Activated CD8-positive, alpha-beta memory T cell treated with anti-CD3 and anti-CD28 coated beads for 36 hours (primary cell): Measurements from ENCODE around the gene ATXN7L3B. TPM values are rescaled to one million over a fixed set of nuclear protein-coding genes. Genes with fewer than 3 reads are reported as not detected.
"Not testable (repeated sequence)": the region's sequence is repeated elsewhere in the genome, so short reads cannot be mapped to it uniquely, and the experiment has no call there.

ENCODE experiments used
- CTCF ChIA-PET: fragments of 350-600 bp; sonication (Branson Sonifier 250); formaldehyde crosslinking; loops from one replicate; lab custom pipeline; 2021; ENCODE audit warnings: antibody characterized with exemption; lab: Charles Lee
- POLR2A ChIA-PET: fragments of 350-600 bp; sonication (Branson Sonifier 250); formaldehyde crosslinking; loops from one replicate; lab custom pipeline; 2021; ENCODE audit warnings: antibody characterized with exemption; lab: Charles Lee
- total RNA-seq, 2 experiments: library from RNA; stranded (reverse); gene quantifications; one replicate each; pipeline ENCODE4 v1.2.3, GENCODE V29; 2021

Gene ATXN7L3B, protein sequence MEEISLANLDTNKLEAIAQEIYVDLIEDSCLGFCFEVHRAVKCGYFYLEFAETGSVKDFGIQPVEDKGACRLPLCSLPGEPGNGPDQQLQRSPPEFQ
- 10 to 100 TPM; 19.2 to 19.3 TPM for total RNA-seq

- CTCF ChIA-PET = no interaction called here
- POLR2A ChIA-PET = no interaction called here
These were observed at the start of gene ATXN7L3B for GRCh38 chr12:74537707-74538385. TSS of gene ATXN7L3B (plus strand) at chr12:74537835. CDS start at chr12:74538113, 278 bp downstream.

DNA sequence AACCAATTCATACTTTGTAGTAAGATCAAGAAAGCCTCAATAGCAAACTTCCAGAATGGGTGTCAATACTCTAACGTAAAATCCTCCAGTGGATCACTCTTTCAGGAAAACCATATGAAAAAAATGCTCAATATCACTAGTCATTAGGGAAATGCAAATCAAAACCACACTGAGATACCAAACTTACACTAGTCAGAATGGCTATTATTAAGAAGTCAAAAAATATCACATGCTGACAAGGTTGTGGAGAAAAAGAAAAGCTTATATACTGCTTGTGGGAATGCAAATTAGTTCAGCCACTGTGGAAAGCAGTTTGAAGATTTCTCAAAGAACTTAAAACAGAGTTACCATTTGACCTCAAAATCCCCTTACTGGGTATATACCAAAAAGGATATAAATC, 49.5 kb upstream of the ATXN7L3B start:
- POLR2A ChIA-PET = no interaction called here

GRCh38 chr12:74489543-74489942, 48.1 kb upstream of the ATXN7L3B start:
- CTCF ChIA-PET = no interaction called here
- POLR2A ChIA-PET = no interaction called here

More for the DNA sequence above, 49.5 kb upstream of the ATXN7L3B start:
- CTCF ChIA-PET = no interaction called here

GRCh38 chr12:74490390-74491064, 47.1 kb upstream of the ATXN7L3B start:
- ChIA-PET CTCF (no interaction called here), POLR2A (no interaction called here)

DNA sequence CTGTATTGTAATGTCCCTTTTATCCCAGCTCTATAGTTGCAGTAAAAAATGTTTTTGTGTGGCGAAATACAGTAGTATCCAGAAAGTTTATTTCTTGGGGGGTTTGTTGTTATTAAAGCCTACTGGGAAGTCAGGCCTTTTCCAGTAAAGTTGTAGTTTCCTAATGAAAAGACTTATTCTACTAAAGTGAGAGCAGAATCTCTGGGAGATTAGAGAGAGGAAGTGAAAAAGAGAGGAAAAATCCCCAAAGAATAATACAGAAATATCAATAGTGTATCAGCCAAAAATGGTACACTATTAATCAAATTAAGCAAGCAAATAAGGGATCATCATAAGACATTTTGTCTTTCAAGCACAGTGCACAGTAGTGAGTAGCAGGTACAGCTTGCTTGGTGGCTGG, 46.3 kb upstream of the ATXN7L3B start:
- CTCF ChIA-PET = no interaction called here
- POLR2A ChIA-PET = no interaction called here

DNA sequence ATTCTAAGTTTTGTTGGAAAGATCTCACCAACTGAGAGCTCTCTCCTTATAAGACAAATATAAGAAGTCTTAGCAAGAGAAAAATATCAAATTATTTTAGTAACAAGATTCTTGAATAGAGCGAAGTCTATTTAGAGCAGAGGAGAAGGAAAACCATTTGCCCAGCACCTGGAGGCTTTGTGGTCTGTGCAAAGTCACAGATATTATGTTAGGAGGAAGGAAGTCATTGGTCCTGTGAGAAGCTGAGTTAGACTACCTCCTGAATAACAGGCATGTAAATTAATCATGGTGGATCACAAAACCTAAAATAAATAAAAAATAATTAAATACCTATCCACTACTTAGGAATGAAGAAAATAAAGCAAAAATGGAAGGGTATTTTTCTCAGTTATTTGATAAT, 38.4 kb upstream of the ATXN7L3B start:
- ChIA-PET CTCF (no interaction called here), POLR2A (no interaction called here)

GRCh38 chr12:74508873-74509657, 28.6 kb upstream of the ATXN7L3B start:
- POLR2A ChIA-PET, CTCF ChIA-PET: not testable (repeated sequence)

- CTCF ChIA-PET = no interaction called here
- POLR2A ChIA-PET = no interaction called here
These were observed 27.7 kb upstream of the ATXN7L3B start for GRCh38 chr12:74509886-74510285.

GRCh38 chr12:74514098-74514872, 23.4 kb upstream of the ATXN7L3B start:
- POLR2A ChIA-PET = no interaction called here
- CTCF ChIA-PET = no interaction called here

DNA sequence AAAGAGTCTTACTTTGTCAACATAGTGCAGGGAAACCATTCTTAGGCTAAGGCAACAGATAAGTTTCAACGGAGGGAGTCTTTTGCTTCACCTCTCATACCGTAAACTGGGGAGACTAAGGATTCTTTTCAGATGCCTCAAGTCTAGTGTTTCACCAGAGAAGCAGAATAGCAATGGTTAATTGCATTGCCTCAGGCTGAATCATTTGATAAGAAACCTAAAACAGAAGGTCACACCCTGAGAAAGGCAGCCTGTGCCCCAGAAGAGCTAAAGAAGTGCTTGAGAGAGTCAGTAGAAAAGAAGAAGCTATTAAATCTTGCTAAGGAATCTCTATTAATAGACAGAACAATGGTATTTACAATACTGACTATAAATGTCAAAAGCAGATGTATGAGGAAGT, 21.8 kb upstream of the ATXN7L3B start:
- ChIA-PET CTCF (no interaction called here), POLR2A (no interaction called here)

DNA sequence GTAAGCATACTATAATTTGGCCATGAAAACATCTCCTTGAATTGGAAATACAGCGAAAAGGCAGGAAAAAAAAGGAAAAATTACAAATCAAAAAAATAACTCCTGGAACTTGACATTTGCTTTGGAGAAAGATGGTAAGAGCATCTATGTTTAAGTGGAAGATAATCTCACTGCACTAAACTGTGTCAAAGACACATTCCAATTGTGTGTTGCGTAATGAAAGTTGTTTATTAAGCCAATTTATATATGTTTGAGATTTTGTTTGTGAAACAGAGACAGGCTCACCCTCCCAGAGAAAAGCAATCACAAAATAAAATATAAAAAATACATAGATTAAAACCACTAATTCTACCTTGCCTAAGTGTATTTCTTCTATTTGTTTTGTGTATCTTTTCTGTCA, 11.1 kb upstream of the ATXN7L3B start:
- ChIA-PET CTCF (no interaction called here), POLR2A (no interaction called here)

DNA sequence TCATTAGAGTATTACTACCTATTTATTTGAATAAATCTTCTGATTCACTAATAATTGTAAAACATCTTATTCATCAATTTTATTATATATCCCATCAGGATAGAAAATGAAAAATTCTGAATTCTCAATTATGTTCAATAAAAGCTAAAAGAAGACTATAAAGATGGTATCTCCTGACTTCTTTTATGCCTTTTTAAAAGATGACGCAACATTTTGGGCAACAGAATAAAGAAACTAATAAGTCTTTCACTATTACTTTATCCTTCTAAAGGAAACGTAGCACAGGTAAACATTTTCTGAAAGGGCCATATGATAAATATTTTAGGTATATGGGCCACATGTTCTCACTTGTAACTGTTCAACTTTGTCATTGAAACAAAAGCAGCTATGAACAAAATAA, 10.1 kb upstream of the ATXN7L3B start:
- ChIA-PET CTCF (no interaction called here), POLR2A (no interaction called here)

GRCh38 chr12:74530676-74531075, 7.0 kb upstream of the ATXN7L3B start:
- ChIA-PET POLR2A (no interaction called here), CTCF (no interaction called here)

GRCh38 chr12:74535536-74535935, 2.1 kb upstream of the ATXN7L3B start:
- POLR2A ChIA-PET = no interaction called here
- CTCF ChIA-PET = no interaction called here

GRCh38 chr12:74537126-74537706, 419 bp upstream of the ATXN7L3B start:
- CTCF ChIA-PET = no interaction called here
- POLR2A ChIA-PET = no interaction called here

DNA sequence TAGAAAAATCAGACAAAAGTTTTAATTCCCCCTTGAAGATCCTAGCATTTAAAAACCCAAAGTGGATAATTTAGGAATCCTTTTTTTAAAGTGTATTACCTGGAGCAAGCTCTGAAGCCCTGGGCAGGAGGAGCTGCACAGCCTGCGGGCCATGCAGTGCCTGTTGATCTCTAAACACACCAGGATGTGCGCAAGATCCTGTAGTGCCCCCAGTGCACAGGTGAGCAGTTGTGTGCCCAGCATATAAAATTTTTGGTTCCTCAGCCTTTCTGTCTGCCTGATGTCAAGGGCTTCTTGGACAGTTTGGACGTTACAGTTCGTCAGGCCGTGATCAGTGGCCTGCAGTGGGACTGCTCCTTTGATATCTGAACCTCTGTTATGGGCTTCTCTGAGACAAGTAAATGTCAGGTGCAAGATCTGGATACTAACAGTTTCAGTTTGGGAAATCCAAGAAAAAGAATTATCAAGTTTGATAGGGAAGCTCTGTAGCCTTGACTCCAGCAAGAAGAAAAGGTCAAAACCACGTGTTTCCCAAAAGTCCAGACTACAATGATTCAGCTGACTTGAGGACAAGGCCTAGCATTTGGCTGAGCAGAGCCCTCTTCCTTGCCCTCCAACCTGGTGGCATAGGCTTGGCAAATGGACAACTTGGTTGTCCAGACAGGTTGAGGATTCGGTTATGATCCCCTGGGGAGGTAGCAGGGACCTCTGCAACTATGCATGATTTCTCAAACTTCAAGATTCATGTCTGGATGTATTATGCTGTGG, 1.0 kb downstream of the ATXN7L3B start:
- ChIA-PET CTCF (no interaction called here), POLR2A (no interaction called here)

GRCh38 chr12:74539261-74539660, 1.6 kb downstream of the ATXN7L3B start:
- ChIA-PET CTCF (no interaction called here), POLR2A (no interaction called here)

GRCh38 chr12:74539765-74540526, 2.3 kb downstream of the ATXN7L3B start:
- ChIA-PET POLR2A (no interaction called here), CTCF (no interaction called here)
